Astrocyte (in vitro differentiated cells and primary cell): ENCODE measurements around the gene CSRNP2. TPM values are rescaled to one million over a fixed set of nuclear protein-coding genes. Genes with fewer than 3 reads are reported as not detected.

Experiments used
- DNase-seq: peaks from one replicate; pipeline ENCODE4 v3.0.0-alpha.2; 2010; ENCODE audit warnings: low read depth
- FAIRE-seq: peaks from 2 replicates; lab custom pipeline; 2011; peaks lifted over from hg19 to GRCh38; lab: Jason Lieb, UNC
- H2AFZ ChIP-seq: 2 replicates; pipeline ENCODE4 v1.6.0; 2012; ENCODE audit warnings: low read depth, low read length, inconsistent platforms
- H3K27ac ChIP-seq: 2 replicates; pipeline ENCODE4 v1.5.1; 2011; ENCODE audit warnings: low read depth, low read length, inconsistent platforms
- H3K27me3 ChIP-seq: 2 replicates; pipeline ENCODE4 v1.6.0; 2011; ENCODE audit warnings: low read length, inconsistent platforms; ENCODE audit not compliant: insufficient read depth
- H3K36me3 ChIP-seq: 2 replicates; pipeline ENCODE4 v1.5.1; 2011; ENCODE audit warnings: low read length, inconsistent platforms; ENCODE audit not compliant: insufficient read depth
- H3K4me1 ChIP-seq: 2 replicates; pipeline ENCODE4 v1.5.1; 2011; ENCODE audit warnings: low read length, inconsistent platforms; ENCODE audit not compliant: insufficient read depth
- H3K4me2 ChIP-seq: 2 replicates; pipeline ENCODE4 v1.6.0; 2012; ENCODE audit warnings: low read length, inconsistent platforms
- H3K4me3 ChIP-seq: 2 replicates; pipeline ENCODE4 v1.5.1; 2011; ENCODE audit warnings: low read depth, mild to moderate bottlenecking, low read length, inconsistent platforms; ENCODE audit not compliant: insufficient read depth
- H3K79me2 ChIP-seq: 2 replicates; pipeline ENCODE4 v1.6.0; 2012; ENCODE audit warnings: mild to moderate bottlenecking, low read length, inconsistent platforms; ENCODE audit not compliant: insufficient read depth
- H3K9ac ChIP-seq: 2 replicates; pipeline ENCODE4 v1.6.0; 2012; ENCODE audit warnings: mild to moderate bottlenecking, low read length, inconsistent platforms
- H3K9me3 ChIP-seq: 2 replicates; pipeline ENCODE4 v1.5.1; 2012; ENCODE audit warnings: low read depth, mild to moderate bottlenecking, low read length, inconsistent platforms; ENCODE audit not compliant: insufficient read depth
- H4K20me1 ChIP-seq: 2 replicates; pipeline ENCODE4 v1.6.0; 2012; ENCODE audit warnings: low read length, inconsistent platforms; ENCODE audit not compliant: insufficient read depth
- H3K27ac Mint-ChIP-seq: one replicate; pipeline ENCODE4 v1.8.0; 2021; ENCODE audit warnings: mild to moderate bottlenecking, mixed read lengths; ENCODE audit not compliant: unreplicated experiment
- H3K27me3 Mint-ChIP-seq: one replicate; pipeline ENCODE4 v1.8.0; 2021; ENCODE audit warnings: low read depth, mixed read lengths; ENCODE audit not compliant: unreplicated experiment
- H3K36me3 Mint-ChIP-seq: one replicate; pipeline ENCODE4 v1.8.0; 2021; ENCODE audit warnings: low read depth, mixed read lengths; ENCODE audit not compliant: unreplicated experiment
- H3K4me1 Mint-ChIP-seq: one replicate; pipeline ENCODE4 v1.8.0; 2021; ENCODE audit warnings: low read depth, mixed read lengths; ENCODE audit not compliant: unreplicated experiment
- H3K4me3 Mint-ChIP-seq: one replicate; pipeline ENCODE4 v1.8.0; 2021; ENCODE audit warnings: mild to moderate bottlenecking, moderate library complexity, mixed read lengths; ENCODE audit not compliant: unreplicated experiment
- H3K9me3 Mint-ChIP-seq: one replicate; pipeline ENCODE4 v1.8.0; 2021; ENCODE audit warnings: mild to moderate bottlenecking, mixed read lengths; ENCODE audit not compliant: unreplicated experiment
- EZH2 ChIP-seq: IDR thresholded peaks from 2 replicates; pipeline ENCODE4 v1.6.1; 2012; ENCODE audit warnings: mild to moderate bottlenecking, low read length, inconsistent platforms; ENCODE audit not compliant: insufficient read depth
- total RNA-seq: library from RNA; stranded (reverse); gene quantifications from 2 replicates; pipeline ENCODE4 v1.2.1, GENCODE V29; 2021
- TF ChIP-seq, protein P1 (sequence below): IDR thresholded peaks from 2 replicates; pipeline ENCODE4 v1.5.1; 2011; ENCODE audit warnings: low read depth, mild to moderate bottlenecking, inconsistent platforms, low read length, moderate library complexity; ENCODE audit not compliant: insufficient read depth

CSRNP2 gene
- total RNA-seq, 1 donor from 2014 or later: 61.6 TPM

DNA sequence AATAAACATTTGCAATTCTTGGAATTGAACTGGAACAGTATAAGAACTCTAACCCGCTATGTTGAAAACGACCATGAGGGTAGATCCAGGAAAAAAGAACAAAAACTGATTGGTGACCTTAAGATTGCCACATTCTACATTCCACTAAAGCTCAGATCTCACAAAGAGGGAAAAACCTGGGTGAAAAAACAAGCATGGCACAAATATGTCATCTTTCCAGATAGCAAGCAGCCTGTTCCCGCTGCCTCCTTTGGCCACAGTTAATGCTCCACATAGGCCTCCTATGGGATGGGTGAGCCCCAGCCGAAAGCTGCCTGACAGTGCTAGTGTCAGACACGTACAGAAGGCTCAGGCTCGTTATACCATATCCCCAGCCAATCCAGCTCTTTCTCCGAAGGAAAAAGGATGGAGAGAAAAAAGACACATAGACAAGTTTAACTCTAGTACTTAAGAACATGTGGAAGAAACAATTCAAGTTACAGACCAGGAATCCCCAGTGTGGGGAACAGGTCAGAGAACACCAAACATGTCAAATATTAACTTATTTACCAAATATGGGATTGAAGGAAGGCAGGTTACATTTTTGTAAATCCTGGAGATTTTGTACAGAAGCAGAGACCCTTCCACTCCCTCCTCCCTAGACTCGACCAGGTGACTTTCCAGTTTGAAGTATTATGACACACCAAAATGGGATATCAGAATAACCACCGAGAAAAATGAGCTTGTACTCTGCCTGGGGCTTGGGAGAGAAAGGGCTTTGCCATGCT, 20.6 kb downstream of the CSRNP2 start:
- no peak overlapping the region for H3K27ac Mint-ChIP-seq
- H3K36me3 Mint-ChIP-seq: peaks cover 24% of the 10 kb centered on the region
- Histone ChIP-seq H3K27ac (no peak overlapping the region), H3K9me3 (no peaks in the 10 kb centered on the region), H3K36me3 (peaks cover 66% of the 10 kb centered on the region), H3K27me3 (no peaks in the 10 kb centered on the region), H3K4me3 (no peak overlapping the region), H3K79me2 (no peaks in the 10 kb centered on the region), H3K4me1 (no peaks in the 10 kb centered on the region), H3K9ac (no peak overlapping the region), H2AFZ (no peak overlapping the region), H3K4me2 (no peak overlapping the region), H4K20me1 (peaks cover 17% of the 10 kb centered on the region)
- H3K4me1 Mint-ChIP-seq: no peaks in the 10 kb centered on the region
- no peaks in the 10 kb centered on the region for H3K9me3 Mint-ChIP-seq
- DNase-seq (no peak), FAIRE-seq (no peak)
- TF ChIP-seq EZH2: no peak
- TF ChIP-seq, protein P1, sequence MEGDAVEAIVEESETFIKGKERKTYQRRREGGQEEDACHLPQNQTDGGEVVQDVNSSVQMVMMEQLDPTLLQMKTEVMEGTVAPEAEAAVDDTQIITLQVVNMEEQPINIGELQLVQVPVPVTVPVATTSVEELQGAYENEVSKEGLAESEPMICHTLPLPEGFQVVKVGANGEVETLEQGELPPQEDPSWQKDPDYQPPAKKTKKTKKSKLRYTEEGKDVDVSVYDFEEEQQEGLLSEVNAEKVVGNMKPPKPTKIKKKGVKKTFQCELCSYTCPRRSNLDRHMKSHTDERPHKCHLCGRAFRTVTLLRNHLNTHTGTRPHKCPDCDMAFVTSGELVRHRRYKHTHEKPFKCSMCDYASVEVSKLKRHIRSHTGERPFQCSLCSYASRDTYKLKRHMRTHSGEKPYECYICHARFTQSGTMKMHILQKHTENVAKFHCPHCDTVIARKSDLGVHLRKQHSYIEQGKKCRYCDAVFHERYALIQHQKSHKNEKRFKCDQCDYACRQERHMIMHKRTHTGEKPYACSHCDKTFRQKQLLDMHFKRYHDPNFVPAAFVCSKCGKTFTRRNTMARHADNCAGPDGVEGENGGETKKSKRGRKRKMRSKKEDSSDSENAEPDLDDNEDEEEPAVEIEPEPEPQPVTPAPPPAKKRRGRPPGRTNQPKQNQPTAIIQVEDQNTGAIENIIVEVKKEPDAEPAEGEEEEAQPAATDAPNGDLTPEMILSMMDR: no peak
- H3K4me3 Mint-ChIP-seq: no peak overlapping the region
- no peaks in the 10 kb centered on the region for H3K27me3 Mint-ChIP-seq

DNA sequence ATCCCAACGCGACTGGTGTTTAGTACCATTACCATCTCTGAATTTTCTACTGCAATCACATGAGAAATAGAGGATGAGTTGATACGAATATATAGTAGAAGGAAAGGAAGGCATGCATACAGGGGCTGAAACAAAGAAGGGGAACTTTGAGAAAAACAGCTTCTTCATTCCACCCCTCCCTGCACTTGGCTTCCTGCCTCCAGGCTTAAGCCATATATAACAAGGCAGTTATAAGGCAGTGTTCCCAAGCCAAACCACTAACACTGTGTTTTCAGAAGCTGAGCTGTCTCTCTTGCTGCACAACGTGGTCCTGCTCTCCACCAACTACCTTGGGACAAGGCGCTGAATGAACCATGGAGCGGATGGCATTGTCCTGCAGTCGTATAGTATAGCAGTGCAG, 24.3 kb downstream of the CSRNP2 start:
- H2AFZ ChIP-seq: no peak overlapping the region
- no peaks in the 10 kb centered on the region for H3K4me1 ChIP-seq
- Mint-ChIP-seq H3K4me3 (no peak overlapping the region), H3K4me1 (no peaks in the 10 kb centered on the region), H3K9me3 (no peaks in the 10 kb centered on the region), H3K27ac (no peak overlapping the region), H3K27me3 (no peaks in the 10 kb centered on the region), H3K36me3 (peaks cover 19% of the 10 kb centered on the region)
- no peak overlapping the region for H3K4me3 ChIP-seq
- H3K9me3 ChIP-seq: no peaks in the 10 kb centered on the region
- H4K20me1 ChIP-seq: peaks cover 18% of the 10 kb centered on the region
- peaks cover 54% of the 10 kb centered on the region for H3K36me3 ChIP-seq
- H3K4me2 ChIP-seq: no peak overlapping the region
- DNase-seq: no peak
- H3K27ac ChIP-seq: no peak overlapping the region
- no peak for FAIRE-seq
- no peaks in the 10 kb centered on the region for H3K79me2 ChIP-seq
- TF ChIP-seq, protein P1: no peak
- TF ChIP-seq EZH2: no peak
- no peaks in the 10 kb centered on the region for H3K27me3 ChIP-seq
- no peak overlapping the region for H3K9ac ChIP-seq

DNA sequence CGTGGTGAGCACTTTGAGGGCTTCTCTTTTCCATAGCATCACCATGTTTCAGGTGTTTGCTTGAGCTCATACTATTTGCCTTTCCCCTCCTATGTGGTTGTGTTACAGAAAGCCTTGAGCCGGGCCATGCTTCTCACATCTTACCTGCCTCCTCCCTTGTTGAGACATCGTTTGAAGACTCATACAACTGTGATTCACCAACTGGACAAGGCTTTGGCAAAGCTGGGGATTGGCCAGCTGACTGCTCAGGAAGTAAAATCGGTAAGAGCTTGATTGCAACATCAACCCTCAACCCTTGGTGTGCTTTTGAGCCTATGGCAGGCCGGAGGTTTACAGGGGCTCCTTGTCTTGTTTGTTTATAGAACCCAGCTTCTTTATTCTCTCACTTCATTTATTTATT, 27.2 kb downstream of the CSRNP2 start:
- no peaks in the 10 kb centered on the region for H3K27me3 ChIP-seq
- no peak overlapping the region for H3K4me2 ChIP-seq
- Mint-ChIP-seq H3K9me3 (no peaks in the 10 kb centered on the region), H3K27ac (no peak overlapping the region), H3K36me3 (peaks cover 8% of the 10 kb centered on the region), H3K4me3 (no peak overlapping the region), H3K27me3 (no peaks in the 10 kb centered on the region), H3K4me1 (no peaks in the 10 kb centered on the region)
- no peak overlapping the region for H3K27ac ChIP-seq
- no peaks in the 10 kb centered on the region for H3K4me1 ChIP-seq
- no peaks in the 10 kb centered on the region for H3K79me2 ChIP-seq
- peaks cover 35% of the 10 kb centered on the region for H3K36me3 ChIP-seq
- H2AFZ ChIP-seq: no peak overlapping the region
- FAIRE-seq (no peak), DNase-seq (peak; percentile 29)
- H4K20me1 ChIP-seq: peaks cover 8% of the 10 kb centered on the region
- H3K9ac ChIP-seq: no peak overlapping the region
- no peak for TF ChIP-seq EZH2
- TF ChIP-seq, protein P1: no peak
- H3K9me3 ChIP-seq: no peaks in the 10 kb centered on the region
- H3K4me3 ChIP-seq: no peak overlapping the region
